GM12878 (cell line): ENCODE data around the gene CRYGS. TPM values are rescaled to one million over a fixed set of nuclear protein-coding genes. Genes with fewer than 3 reads are reported as not detected.

Experiments
- BCL3 ChIP-seq: IDR thresholded peaks from 2 replicates; pipeline ENCODE4 v1.6.1; 2011; ENCODE audit warnings: borderline replicate concordance, low read depth, mild to moderate bottlenecking, moderate library complexity, low read length; ENCODE audit not compliant: insufficient read depth, poor library complexity, severe bottlenecking
- EGR1 ChIP-seq, 2 experiments: IDR thresholded peaks; 1 replicate in 1 of 2; 2 replicates in 1 of 2; pipeline ENCODE4 v1.6.1; 2011 to 2012; ENCODE audit warnings: low read depth in 2 of 2, low read length in 2 of 2, borderline replicate concordance in 1 of 2, mild to moderate bottlenecking in 1 of 2, moderate library complexity in 1 of 2
- FOXM1 ChIP-seq: IDR thresholded peaks from 2 replicates; pipeline ENCODE4 v1.6.1; 2012; ENCODE audit warnings: low read depth, mild to moderate bottlenecking, inconsistent platforms, low read length, moderate library complexity
- MAX ChIP-seq: IDR thresholded peaks from 2 replicates; pipeline ENCODE4 v1.6.1; 2012; ENCODE audit warnings: low read depth, low read length, improper control_type of control experiment
- MYB ChIP-seq: fragments of 150-350 bp; IDR thresholded peaks from 2 replicates; pipeline ENCODE4 v1.6.1; 2014; ENCODE audit warnings: mild to moderate bottlenecking, low read depth, low read length, borderline replicate concordance
- PRDM15 ChIP-seq: fragments of 450-650 bp; formaldehyde crosslinking; IDR thresholded peaks from 2 replicates; pipeline ENCODE4 v1.4.0; 2020; ENCODE audit warnings: mild to moderate bottlenecking, moderate library complexity
- TCF3 ChIP-seq: IDR thresholded peaks from 2 replicates; pipeline ENCODE4 v1.6.1; 2012; ENCODE audit warnings: low read depth, mild to moderate bottlenecking, low read length, borderline replicate concordance; ENCODE audit not compliant: insufficient read depth
- TCF7 ChIP-seq: IDR thresholded peaks from 2 replicates; pipeline ENCODE4 v1.6.1; 2014; ENCODE audit warnings: antibody characterized with exemption, borderline replicate concordance
- polyA plus RNA-seq, 11 experiments: library from polyadenylated mRNA; depleted of rRNA in 4 of 11; unstranded in 6 of 11; stranded (reverse) in 5 of 11; fragments of >200 nt; fragmentation: Nextera tagmentation in 4 of 11; fragmentation: Illumina TruSeq in 1 of 11; extraction: Ambion mirVana in 4 of 11; extraction: Trizol in 1 of 11; gene quantifications; 1 replicate in 1 of 11; 2 replicates in 10 of 11; pipeline versions ENCODE4 v1.2.1 to v1.2.3, GENCODE V29; 2011 to 2016; ENCODE audit warnings: inconsistent platforms in 2 of 11, missing spikeins in 2 of 11, low read depth in 1 of 11
- total RNA-seq, 4 experiments: library from RNA; depleted of rRNA in 3 of 4; stranded (reverse); fragments of >200 nt in 3 of 4; fragmentation: Illumina TruSeq in 1 of 4; extraction: Trizol in 1 of 4; gene quantifications; 2 replicates each; pipeline versions ENCODE4 v1.2.1 to v1.2.3, GENCODE V29; 2013 to 2021
- TF ChIP-seq, protein P1 (sequence below): fragments of 450-650 bp; IDR thresholded peaks from 2 replicates; pipeline ENCODE4 v1.6.1; 2017; ENCODE audit warnings: mild to moderate bottlenecking
- TF ChIP-seq, protein P2 (sequence below): IDR thresholded peaks from 2 replicates; pipeline ENCODE4 v1.6.1; 2012; ENCODE audit warnings: low read depth, low read length, improper control_type of control experiment

The CRYGS gene
- total and polyA plus RNA-seq, 10 of the 15 experiments (the other 5 are each of a cell fraction or from before 2014, with no cell fraction given) = 1.1 to 6.0 (median 2.5) TPM

DNA sequence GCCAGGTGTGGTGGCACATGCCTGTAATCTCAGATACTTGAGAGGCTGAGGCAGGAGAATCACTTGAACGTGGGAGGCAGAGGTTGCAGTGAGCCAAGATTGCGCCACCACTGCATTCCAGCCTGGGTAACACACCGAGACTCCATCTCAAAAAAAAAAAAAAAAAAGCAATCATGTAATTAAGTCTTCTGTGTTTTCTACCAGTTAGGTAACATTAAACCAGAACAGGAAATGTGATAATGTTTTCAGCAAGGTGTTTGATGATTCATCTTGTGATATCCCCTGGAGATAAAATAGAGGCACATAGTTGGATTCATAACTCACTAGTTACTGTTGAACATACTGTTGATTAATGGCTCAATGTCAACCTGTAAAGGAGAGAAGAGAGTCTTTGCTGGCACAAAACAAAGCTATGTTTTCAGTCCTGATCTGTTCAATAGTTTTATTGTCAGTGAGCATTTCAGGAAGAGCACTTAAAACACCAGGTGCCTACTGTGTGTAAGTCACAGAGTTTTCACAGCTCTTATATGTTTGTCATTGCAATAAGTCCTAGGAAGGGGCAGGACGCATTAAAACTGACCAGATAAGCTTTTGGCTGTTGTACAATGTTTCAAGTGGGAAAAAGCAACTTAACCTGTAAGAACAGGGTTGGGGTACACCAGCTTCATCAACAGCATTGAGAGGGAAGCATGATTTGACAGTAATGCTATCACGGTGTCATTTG is 45.8 kb upstream of the CRYGS start (continued):
- no peak for TF ChIP-seq MYB
- no peak for TF ChIP-seq TCF7
- no peak for TF ChIP-seq EGR1 (IDR thresholded peaks at IDR 0.05; ENCODE audit: borderline replicate concordance in 1 of 2, low read depth in 2 of 2, low read length in 2 of 2)
- no peak for TF ChIP-seq BCL3
- TF ChIP-seq MAX = no peak
- TF ChIP-seq, protein P1, sequence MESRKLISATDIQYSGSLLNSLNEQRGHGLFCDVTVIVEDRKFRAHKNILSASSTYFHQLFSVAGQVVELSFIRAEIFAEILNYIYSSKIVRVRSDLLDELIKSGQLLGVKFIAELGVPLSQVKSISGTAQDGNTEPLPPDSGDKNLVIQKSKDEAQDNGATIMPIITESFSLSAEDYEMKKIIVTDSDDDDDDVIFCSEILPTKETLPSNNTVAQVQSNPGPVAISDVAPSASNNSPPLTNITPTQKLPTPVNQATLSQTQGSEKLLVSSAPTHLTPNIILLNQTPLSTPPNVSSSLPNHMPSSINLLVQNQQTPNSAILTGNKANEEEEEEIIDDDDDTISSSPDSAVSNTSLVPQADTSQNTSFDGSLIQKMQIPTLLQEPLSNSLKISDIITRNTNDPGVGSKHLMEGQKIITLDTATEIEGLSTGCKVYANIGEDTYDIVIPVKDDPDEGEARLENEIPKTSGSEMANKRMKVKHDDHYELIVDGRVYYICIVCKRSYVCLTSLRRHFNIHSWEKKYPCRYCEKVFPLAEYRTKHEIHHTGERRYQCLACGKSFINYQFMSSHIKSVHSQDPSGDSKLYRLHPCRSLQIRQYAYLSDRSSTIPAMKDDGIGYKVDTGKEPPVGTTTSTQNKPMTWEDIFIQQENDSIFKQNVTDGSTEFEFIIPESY = no peak
- TF ChIP-seq, protein P2, sequence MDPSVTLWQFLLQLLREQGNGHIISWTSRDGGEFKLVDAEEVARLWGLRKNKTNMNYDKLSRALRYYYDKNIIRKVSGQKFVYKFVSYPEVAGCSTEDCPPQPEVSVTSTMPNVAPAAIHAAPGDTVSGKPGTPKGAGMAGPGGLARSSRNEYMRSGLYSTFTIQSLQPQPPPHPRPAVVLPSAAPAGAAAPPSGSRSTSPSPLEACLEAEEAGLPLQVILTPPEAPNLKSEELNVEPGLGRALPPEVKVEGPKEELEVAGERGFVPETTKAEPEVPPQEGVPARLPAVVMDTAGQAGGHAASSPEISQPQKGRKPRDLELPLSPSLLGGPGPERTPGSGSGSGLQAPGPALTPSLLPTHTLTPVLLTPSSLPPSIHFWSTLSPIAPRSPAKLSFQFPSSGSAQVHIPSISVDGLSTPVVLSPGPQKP = no peak
- no peak for TF ChIP-seq FOXM1
- no peak for TF ChIP-seq TCF3
- no peak for TF ChIP-seq PRDM15 (CRISPR knock-in tag)
